Kidney capillary endothelial cell (primary cell): ENCODE measurements around the gene HOXA6.
A peak's percentile ranks its signal among the peaks of the same experiment; 100 is the strongest.

Experiments
- DNase-seq: peaks from one replicate; pipeline ENCODE4 v3.0.0-alpha.2; 2018; ENCODE audit warnings: low spot score

HOXA6 gene

DNA sequence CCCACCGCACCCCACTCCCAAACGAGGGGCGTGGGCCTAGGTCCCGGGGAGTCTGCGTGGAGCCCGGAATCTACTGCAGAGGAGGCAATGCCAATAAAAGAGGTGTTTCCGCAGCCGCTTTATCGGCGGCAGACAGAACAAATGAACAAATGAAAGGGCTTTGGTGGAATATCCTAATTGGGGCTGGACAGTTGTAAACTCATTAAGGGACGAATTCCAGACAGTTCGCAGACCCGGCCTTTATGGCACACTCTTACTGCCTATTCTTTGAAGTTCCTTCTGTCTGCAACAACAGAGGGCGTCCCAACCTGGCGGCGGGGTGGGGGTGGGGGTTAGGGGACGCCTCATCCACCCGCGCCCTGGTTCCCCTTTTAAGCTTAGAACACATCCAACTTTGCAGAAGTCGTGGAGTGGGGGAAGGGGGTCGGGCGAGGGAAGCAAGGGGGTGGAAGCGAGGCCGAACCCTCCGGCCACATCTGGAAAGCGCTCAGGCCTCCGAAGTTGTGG is 13.7 kb upstream of the HOXA6 start:
- no peak for DNase-seq

DNA sequence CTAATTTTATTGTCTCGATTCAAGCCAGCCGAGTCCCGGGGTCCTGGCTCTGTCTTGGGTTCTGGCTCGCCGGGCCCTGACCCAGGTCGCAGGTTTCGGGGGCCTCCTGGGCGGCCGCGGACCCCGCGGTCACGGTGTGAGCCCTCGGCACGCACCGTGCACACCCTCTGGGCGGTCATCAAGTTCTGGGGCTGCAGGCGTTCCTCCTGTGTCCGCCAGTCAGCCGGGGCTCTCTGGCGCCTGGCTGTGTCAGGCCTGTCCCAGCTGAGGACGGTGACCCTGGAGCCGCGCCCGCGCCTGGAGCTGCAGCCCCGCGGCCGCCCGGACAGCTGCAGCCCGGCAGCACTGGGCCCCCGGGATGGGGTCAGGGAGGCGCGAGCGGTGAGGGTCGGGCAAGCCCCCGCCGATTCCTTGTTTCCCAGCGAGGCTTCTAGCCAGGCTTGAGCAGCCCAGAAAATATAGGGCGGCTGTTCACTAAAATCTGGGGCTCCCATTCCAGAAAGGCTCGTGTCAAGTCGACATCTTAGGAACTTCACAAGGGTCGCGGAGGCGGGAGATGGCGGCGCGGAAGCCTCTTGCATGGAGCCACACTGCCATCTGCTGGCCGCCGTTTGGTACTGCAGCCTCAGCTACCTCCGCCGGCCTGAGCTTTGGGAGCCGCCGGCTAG is 13.1 kb upstream of the HOXA6 start:
- peak; percentile 90 for DNase-seq

DNA sequence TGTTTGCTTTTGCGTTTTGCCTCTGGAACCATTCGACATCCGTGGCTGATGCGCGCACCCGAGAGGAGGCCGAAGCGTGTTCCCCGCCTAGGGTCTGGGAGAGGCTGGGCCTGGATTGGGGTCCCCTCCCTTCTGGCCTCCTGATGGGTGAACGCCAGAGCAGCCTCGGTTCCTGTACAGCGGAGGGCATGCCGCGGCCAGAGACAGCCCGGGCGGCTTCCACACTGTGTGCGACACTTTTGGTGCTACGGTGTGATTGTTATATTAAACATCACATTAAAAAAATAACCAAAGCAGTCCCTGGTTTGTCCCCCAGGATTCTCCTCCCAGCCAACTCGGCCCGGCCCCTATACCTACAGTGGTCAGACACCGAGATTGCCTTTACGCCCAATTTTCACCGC is 12.6 kb upstream of the HOXA6 start:
- no peak for DNase-seq

DNA sequence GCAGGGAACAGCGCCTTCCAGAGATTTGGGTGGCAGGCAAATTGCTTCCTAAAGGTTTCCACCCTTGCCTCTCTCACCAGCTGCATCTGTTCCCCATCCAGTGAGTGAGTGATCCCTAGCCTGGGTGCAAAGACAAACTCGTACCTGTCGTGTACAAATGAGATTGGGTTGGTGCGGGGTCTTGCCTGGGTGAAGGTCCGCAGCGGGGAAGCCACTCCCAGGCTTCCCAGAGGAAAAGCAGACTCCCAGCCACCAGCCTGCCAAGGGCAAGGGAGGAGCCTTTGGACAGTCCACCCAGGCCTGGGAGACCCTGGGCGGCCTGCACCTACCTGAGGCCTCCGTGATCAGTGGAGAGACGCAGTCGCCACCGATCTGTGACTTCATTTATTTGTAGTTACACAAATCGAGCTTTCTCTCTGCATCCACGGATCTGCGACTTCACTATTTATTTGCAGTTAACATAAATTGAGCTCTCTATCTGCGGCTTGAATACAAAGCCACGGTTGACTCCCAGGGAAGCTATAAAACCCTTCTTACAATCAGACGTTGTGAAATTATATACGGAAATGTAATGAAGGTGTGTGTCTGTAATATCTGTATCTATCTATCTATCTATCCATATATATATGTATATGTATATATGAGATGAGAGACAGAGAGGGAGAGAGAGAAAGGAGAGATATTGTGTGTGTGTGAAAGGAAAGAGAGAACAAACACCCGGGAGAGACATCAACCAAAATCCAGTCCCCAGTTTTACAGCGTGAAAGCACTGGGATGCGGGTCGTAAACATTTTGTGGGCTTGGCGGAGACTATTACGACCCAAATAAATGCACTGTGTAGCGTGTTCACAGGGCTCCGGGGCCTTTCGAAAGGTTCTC is 11.9 kb upstream of the HOXA6 start:
- DNase-seq = no peak

DNA sequence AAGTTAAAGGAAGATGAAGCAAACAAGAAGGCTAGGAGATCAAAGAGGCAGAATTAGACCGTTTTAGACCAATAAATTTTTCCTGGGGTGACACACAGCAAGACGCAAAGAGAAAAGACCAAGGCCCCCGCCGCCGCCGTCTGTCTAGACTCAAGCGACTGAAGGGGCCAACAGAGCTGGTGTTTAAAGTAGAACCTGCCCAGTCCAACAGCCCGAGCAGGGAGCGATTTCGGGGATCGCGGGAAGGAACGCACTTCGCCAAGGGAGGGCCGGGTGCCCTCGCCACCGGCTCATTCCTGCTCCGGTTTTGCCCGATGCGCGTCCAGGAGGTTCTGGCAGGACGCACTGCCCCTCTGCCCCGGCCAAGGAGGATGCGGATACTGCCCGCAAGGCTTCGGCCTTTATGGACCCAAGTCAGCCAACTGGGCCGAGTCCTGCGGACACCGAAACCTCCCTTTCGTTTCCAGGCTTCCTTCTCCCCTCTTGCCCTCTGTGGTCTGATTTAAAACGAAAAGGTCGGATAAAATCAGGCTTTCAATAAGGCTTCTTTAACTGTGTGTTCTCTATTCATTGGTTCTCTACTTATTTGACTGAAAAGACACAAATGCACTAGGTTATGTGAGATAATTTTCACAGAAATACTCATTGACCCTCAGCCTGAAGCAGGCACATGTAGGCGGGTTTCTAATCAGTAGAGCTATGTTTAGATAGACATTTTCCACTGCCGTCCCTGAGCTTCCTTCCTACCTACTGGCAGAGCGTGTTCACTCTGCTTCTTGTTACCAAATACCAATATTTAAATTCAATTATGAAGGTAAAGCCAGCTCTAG is 11.1 kb upstream of the HOXA6 start:
- DNase-seq = no peak

DNA sequence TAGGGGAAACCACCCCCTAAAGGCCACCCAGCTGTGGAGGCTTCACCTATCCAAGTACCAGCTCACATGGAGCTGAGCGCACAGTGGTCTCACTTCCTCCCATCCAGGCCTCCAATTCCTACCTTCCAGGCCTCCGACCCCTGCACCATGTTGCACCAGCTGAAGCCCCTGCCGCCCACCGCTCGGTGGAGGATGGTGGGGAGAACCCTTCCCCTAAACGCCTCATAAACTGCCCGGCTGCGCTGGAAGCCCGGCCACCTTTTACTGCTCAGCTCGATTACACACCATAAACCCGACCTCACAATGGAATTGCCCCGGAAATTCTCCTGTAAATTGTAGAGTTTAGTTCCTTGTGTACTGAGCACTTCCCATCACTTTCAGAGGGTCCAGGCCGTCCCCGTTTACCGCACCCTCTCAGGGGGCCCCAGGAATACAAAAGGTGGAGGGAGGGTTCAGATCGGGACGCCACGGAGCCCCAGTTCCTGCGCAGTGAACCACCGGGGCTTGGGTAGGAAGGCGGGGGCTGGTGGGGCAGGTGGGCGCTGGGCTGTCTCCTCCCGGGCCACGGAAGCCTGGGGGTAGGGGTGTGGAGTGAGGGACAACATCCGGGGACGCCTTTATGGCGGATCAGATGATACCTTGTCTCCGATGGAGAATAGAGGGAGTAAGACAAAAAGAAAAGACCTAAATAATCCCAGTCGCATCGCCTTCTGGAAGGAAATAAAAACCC is 10.3 kb upstream of the HOXA6 start:
- DNase-seq = no peak

DNA sequence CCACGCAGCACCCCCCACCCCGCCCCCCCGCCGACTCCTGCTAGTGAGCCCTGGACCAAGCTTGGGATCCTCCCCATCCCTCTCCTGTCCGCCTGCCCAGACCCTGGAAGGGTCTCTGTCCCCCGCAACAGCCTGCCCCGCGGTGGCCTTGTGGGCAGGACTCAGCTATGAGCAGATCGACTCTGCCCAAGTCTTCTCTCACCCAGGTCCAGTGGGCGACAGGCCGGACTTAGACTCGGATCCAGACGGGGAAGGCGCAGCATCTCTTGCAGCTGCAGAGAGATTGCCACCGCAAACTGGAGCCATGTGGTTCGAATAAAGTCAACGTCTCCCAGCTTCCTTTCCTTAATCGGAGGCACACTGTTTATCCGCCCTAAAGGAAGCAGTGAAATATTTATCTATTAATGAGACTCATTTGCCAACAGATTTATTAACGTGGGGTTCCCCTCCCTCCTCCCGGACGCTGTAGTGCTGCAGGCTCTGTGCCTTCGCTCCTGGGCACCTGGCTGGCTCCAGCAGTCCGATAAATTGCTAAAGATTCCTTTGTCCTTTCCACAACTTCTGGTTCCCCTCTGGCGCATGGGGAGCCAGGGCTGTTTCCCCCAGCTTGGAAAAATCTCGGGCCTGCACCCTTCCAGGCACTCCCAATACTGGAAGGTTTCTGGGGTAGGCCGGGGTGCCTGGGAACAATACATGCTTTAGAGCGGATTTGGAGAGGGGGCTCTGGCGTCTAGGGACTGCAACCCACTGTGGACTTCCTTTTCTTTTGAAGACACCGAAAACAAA is 9.5 kb upstream of the HOXA6 start:
- DNase-seq = no peak

DNA sequence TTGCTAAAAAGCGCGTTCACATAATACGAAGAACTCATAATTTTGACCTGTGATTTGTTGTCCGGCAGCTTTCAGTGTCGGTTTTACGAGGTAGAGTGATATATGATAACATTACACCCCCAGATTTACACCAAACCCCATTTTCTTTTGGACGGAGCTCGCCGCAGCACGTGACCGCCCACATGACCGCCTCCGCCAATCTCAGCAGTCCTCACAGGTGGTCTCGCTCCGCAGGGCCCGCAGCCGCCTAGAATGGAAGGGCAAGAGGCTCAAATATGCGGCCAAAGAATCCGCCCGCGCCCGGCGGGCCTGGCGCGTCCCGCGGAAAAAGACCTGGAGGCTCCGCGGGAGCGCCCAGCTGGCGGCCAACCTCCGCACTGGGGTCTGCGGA is 8.9 kb upstream of the HOXA6 start, which contains the start of gene HOXA7:
TSS of gene HOXA7 (minus strand) at position 168 of the 391 bp plus-strand sequence. CDS start at position 38, 130 bp downstream.
- peak; percentile 58 for DNase-seq

DNA sequence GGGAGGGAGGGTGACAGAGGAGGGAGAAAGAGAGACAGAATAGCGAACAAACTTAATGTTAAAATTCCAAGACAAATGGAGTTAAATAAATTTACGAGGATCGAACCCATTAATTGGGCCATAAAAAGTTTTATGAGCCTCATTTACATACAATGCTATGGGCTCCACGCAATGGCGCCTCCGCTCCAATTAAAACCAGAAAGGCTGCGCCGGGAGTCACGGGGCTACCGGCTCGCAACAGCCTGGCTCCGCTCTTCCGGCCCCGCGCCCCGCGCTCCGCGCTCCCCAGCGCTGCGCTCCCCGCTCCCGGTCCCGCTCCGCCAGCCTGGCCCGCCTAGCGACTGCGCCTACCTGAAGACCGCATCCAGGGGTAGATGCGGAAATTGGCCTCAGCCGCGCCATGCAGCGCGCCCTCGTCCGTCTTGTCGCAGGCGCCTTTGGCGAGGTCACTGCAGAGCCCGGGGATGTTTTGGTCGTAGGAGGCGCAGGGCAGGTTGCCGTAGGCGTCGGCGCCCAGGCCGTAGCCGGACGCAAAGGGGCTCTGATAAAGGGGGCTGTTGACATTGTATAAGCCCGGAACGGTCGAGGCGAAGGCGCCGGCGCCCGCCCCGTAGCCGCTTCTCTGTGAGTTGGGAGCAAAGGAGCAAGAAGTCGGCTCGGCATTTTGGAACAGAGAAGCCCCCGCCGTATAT is 8.4 kb upstream of the HOXA6 start:
- peak; percentile 42 for DNase-seq

DNA sequence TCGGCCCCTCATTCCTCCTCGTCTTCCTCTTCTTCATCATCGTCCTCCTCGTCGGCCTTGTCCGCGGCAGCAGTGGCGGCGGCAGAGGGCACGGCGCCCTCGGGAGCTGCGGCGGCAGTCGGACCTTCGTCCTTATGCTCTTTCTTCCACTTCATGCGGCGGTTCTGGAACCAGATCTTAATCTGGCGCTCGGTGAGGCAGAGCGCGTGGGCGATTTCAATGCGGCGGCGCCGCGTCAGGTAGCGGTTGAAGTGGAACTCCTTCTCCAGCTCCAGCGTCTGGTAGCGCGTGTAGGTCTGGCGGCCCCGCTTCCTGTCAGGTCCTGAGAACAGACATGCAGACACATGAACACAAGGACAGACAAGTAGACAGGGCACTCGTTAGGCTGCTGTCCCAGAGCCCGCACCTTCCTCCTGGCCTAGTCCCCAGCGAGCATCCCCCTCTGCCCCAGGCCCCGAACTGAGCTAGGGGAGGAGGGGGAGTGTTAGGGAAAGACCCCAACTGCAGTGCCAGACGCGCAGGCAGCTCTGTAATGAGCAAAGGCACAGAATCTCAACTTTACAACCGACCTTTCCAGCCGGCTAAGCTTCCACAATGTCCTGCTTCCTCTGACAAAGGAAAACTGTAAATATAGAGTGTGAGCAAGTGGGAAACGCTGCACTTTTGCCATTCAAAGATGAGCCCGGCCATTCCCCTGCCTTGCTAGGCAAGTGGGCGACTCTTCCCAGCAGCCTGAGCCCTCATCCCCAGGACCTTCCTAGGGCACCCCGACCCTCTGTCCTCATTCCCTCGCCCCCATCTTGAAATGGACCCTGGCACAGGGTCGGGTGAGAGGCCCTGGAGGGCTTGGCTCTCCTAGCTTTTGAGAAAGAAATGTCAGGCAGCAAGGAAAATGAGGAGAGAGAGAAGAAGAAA is 7.6 kb upstream of the HOXA6 start:
- no peak for DNase-seq

DNA sequence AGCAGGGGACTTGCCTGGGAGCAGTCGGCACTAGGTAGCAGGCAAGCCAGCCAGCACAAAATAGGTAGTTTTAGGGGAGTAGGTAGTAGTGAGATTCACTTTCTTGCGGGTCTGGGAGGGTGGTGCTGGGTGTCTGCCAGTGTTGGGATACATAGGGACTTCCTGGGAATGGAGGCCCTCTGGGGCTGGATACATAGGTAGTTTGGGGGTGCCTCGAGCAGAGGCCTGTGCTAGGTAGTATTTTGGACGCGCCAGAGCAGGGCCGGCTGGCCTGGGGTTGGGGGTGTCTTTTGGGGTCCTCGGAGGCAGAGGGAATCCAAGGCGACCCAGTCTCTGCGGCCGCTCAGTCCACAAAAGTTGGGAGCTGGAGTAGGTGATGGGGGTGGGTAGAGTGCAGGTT is 6.8 kb upstream of the HOXA6 start:
- DNase-seq = no peak

DNA sequence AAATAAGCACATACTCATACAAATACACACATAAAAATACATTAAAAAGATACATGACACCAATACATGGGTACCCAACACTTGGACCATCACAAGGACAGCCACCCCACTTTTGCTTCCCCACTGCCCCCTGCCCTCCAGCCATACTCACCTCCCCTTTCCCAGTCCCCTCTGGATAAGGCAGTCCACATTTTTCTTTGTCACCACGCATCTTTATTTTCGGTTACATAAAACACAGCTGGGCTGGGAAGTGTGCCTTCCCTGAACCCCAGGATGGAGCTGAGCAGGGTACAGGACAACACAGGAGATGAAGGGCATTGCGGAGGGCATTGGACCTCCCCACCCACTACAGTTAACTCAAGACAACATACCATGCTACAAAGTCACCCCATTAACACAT is 6.0 kb upstream of the HOXA6 start:
- no peak for DNase-seq

DNA sequence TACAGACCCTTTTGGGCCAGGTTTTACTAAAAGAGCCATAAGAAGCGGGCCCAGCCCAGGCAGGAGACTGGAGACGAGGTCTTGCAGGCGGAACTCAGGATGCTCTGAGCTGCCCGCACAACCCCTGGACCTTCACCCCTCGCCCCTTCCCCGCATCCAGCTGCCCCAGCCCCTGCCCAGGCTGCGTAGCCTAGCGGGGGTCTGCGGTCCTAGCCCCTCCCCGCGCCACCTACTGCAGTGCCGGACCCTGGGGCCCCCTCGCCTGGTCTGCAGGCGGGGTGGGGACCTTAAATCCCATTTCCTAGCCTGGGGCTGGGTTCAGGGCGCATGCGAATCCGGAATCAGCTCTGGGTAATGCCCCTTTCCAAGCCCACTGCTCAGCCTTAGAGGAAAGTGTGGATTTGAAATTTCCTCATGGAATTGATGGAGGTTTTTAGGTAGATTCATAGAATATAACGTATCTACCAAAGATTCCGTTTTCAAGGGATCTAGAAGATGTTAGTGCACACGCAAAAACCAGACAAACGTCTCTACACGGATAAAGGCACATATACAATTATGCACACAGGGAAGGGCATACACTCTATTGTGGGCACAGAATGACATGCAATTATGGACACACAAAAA is 5.4 kb upstream of the HOXA6 start:
- DNase-seq = no peak

DNA sequence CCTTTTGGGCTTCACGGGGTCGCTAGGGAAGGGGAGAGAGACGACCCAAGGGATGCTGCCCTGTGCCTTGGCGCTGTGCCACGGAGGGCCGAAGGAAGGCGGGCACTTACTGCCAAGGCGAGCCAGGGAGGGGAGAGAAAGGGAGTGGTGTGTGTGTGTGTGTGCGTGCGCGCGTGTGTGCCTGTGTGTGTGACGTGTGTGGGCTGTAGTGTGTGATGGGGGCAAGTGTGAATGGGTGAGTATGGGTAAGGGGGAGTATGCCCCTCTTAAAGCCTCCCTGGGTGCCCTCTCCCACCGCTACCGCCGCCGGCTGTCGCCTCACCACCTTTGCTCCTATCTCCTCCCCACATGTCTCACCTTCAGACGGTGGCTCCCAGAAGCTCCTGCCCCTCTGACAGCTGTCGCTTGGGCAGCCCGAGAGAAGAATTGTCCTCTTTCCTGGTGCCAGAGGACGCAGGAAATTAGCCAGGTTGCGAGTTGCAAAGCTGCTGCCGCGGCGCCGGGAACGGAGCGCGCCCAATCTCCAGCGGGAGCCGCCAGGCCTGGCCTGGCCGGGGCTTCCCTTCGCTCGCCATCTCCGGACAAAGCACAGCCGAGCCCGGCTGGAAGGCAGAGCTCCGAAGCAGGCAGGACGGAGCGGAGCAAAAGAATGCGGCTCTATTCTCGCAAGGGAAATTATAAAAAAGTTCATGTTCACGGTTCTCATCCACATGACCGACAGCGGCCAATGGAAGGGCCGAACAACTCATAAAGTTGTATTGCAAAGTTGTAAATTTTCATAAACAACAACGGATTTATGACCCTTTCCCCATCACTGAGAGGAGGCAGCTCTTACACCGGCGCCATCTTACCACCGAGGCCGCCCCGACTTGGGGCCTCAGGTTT is 4.6 kb upstream of the HOXA6 start, which contains the start of gene HOXA3:
TSS of gene HOXA3 (minus strand) at position 653 of the 885 bp plus-strand sequence. CDS start 41,943 bp downstream, outside the sequence.
- DNase-seq = no peak

DNA sequence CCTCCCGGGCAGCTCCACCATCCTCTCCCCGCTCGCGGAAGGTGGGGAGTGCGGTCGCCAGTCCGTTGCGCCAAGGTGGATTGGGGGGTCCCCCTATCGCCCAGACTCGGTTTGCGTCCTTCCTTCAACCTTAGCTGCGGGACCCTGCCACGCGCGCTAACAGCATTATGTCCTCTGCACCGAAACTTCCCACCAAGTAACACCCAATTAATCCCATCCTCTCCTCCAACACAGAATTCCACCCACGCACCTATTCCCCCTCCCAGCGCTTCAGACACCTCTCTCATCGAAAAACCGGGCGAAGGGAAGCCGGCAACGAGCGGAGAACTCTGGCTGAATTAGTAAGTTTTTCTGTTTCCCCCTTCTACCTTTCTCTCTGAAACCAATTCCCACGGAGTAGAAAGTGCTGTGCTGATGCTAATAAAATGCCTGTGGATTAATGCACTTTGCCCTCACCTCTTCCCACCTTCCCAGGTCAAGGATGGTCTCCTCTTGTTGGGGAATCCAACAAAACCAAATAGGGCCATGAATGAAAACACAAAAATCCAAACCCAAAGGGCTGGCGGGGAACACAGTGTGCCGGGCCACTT is 3.9 kb upstream of the HOXA6 start:
- DNase-seq = no peak

DNA sequence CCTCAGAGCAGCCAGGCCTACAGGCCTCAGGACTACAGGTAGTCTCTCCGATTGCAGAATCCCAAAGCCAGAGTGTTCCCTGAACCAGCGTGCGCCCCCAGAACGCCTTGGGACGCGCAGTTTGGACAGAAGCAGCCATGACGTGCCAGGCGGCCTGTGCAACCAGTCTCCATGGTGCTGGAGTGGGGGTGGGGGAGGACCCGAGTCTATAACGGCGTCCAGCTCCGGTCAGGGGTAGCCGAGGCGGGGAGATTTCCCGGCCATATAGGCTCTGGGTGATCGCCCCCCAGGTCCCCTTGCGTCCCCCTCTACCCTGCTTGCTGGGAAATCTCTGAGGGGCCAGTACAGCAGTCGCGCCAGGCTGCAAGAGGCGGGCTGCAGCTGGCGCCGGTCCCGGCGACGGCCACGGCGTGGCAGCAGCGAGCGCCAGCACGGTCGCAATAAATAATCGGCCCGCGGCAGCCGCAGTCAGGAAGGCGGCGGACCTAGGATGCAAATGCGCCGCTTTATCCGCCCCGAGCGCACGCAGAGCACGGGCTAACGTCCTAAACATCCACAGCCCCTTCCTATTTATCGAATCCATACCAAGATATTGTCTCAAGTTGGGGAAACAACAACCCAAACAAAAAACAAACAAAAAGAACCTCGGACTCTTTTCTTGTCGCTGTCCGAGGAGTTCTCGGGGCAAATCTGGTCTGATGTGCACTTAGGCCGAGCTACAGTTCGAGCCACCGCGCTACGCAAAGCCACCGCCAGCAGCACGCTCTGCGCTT is 3.2 kb upstream of the HOXA6 start:
- DNase-seq = peak; percentile 84
